SH-SY5Y (cell line): Measurements from ENCODE around the gene RFC4.

ENCODE experiments used
- GATA2 ChIP-seq: IDR thresholded peaks from 2 replicates; pipeline ENCODE4 v1.6.1; 2011; ENCODE audit warnings: mild to moderate bottlenecking, low read depth, low read length
- GATA3 ChIP-seq: IDR thresholded peaks from 2 replicates; pipeline ENCODE4 v1.6.1; 2011; ENCODE audit warnings: low read depth, mild to moderate bottlenecking, low read length, moderate library complexity

- TF ChIP-seq GATA2, result no peak
- no peak for TF ChIP-seq GATA3
Measured at GRCh38 chr3:186772701-186773417, 33.4 kb downstream of the RFC4 start.
